ENCODE results near the gene IPO13.

Gene IPO13

GRCh38 chr1:44013949-44014348, 67.2 kb downstream of the IPO13 start:
- DNase-seq: no peak

- no peak for DNase-seq
Observed at GRCh38 chr1:44014365-44015104, 67.8 kb downstream of the IPO13 start.

GRCh38 chr1:44015206-44015605, 68.5 kb downstream of the IPO13 start:
- DNase-seq: no peak

- DNase-seq: no peak
Observed at GRCh38 chr1:44016041-44016889, 69.5 kb downstream of the IPO13 start.

GRCh38 chr1:44016890-44017400, 70.2 kb downstream of the IPO13 start:
- no peak for DNase-seq

Measured in T-helper 9 cell (primary cell).